Neutrophil (primary cell): ENCODE measurements around the gene GPSM1.

Source experiments
- H3K27ac ChIP-seq: fragments of 200-600 bp; sonication (generic); 2 replicates; pipeline ENCODE4 v1.5.1; 2016; ENCODE audit warnings: mild to moderate bottlenecking, moderate library complexity
- H3K27me3 ChIP-seq: fragments of 200-600 bp; sonication (generic); 2 replicates; pipeline ENCODE4 v1.6.0; 2016; ENCODE audit warnings: mild to moderate bottlenecking
- H3K36me3 ChIP-seq: fragments of 200-600 bp; sonication (generic); 2 replicates; pipeline ENCODE4 v1.5.1; 2017
- H3K4me1 ChIP-seq, 2 experiments: fragments of 200-600 bp in 1 of 2; sonication (generic) in 1 of 2; 1 replicate in 1 of 2; 2 replicates in 1 of 2; pipeline versions ENCODE4 v1.5.1 to v1.6.1; 2013 to 2016; ENCODE audit warnings: low read depth in 1 of 2, low read length in 1 of 2, mild to moderate bottlenecking in 1 of 2, moderate library complexity in 1 of 2; ENCODE audit not compliant: control insufficient read depth in 1 of 2, insufficient read depth in 1 of 2
- H3K4me3 ChIP-seq, 2 experiments: fragments of 200-600 bp in 1 of 2; sonication (generic) in 1 of 2; 1 replicate in 1 of 2; 2 replicates in 1 of 2; pipeline ENCODE4 v1.5.1; 2013 to 2016; ENCODE audit warnings: low read depth in 1 of 2, low read length in 1 of 2, mild to moderate bottlenecking in 1 of 2, moderate library complexity in 1 of 2
- H3K9me3 ChIP-seq: fragments of 200-600 bp; sonication (generic); 2 replicates; pipeline ENCODE4 v1.5.1; 2016
- CTCF ChIP-seq: fragments of 200-600 bp; sonication (generic); IDR thresholded peaks from 2 replicates; pipeline ENCODE4 v1.5.1; 2016; ENCODE audit warnings: antibody characterized with exemption

Gene GPSM1

GRCh38 chr9:136362450-136362784 lies 35.1 kb downstream of the GPSM1 start:
- Histone ChIP-seq H3K27ac (peak overlapping the region; percentile 92), H3K4me1 (peaks cover 30 to 39% of the 10 kb centered on the region in 2 experiments), H3K36me3 (no peaks in the 10 kb centered on the region), H3K27me3 (no peaks in the 10 kb centered on the region), H3K9me3 (no peaks in the 10 kb centered on the region), H3K4me3 (no peak overlapping the region)
- TF ChIP-seq CTCF, result no peak

DNA sequence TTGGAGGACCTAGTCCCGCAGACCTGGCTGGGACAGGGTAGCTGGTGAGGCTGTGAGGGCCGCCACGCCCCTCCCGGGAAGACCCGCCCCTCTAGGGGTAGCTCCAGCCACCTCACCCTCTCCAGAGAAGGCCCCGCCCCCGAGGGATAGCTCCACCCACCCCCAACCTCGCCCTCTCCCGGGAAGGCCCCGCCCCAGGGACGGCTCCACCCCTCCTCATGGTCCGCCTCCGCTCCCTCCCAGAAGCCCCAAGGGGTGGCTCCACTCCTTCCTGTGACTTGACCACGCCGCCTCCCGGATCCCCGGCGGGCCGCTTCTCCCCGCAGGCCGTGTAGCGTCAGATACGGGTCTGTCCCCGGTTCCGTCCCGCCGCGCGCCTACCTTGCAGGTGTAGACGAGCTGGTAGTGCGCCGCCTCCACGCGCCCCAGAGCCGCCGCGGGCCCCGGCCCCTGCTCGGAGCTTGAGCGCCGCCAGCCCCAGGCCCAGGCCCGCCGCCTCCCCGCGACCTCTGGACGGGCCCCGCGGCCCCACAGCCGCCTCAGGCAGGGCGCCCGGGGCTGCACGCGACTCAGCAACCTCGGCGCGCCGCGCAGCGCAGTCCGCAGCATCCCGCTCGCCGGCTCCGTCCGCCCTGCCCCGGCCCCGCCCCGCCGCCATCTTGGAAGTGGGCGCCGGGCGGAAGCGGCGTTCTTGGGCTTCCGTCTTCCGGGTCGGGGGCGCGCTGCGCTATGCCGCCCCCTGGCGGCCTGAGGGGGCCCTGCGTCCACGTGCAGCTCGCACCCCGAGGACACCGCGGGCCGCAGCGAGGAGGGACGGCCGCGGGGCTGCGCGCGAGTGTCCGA lies 36.0 kb downstream of the GPSM1 start, which contains the start of gene DNLZ:
Gene DNLZ, minus strand, starts transcription at position 639 of the 843 bp plus-strand sequence. Its CDS starts 30 bp downstream, at position 609.
- H3K27me3 ChIP-seq, result no peaks in the 10 kb centered on the region
- peaks cover 30 to 39% of the 10 kb centered on the region in 2 experiments for H3K4me1 ChIP-seq
- H3K9me3 ChIP-seq, result no peaks in the 10 kb centered on the region
- peak within 1 kb of the TSS; percentile 79 to 88 for H3K4me3 ChIP-seq
- TF ChIP-seq CTCF, result peak; percentile 99
- no peaks in the 10 kb centered on the region for H3K36me3 ChIP-seq
- H3K27ac ChIP-seq, result peak within 1 kb of the TSS; percentile 92

DNA sequence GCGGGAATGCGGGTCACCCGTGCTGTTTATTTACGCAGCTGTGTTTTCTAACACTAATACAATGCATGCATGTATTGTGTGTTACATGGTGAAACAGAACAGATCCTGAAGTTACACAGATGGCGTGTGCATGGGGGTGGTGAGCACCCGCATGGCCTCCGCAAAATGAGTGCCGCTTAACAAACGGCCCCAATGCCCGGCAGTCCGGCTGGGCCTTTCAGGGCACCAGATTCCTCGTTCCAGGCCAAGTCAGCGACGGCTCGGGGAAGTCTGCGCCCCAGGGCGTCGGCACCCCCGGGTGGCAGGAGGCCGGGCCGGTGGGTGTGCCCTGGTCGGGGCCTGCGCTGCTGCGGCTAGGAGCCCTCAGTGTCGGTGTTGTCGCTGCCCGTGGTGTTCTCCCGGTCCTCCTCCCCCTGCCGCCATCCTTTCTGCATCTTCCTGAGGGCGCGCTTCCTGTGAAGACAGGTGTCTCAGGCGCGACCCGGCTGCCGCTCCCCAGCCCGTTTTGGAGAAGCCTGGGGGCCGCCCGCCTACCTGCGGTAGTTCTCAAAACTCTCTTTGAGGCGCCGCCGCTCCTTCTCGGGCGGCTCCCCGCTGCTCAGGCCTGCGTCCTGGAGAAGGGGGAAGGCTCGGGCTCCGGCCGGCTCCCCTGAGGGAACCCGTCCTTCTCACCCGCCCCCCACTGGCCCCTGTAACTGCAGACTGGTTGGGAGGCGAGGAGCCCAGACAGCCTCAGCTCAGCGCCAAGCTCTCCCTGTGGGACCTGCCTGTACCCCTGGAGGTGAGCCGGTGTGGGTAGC lies 36.8 kb downstream of the GPSM1 start:
- Histone ChIP-seq H3K4me3 (peak overlapping the region; percentile 79 to 88), H3K9me3 (no peaks in the 10 kb centered on the region), H3K27ac (peak overlapping the region; percentile 92), H3K36me3 (no peaks in the 10 kb centered on the region), H3K27me3 (no peaks in the 10 kb centered on the region), H3K4me1 (peaks cover 30 to 39% of the 10 kb centered on the region in 2 experiments)
- TF ChIP-seq CTCF, result no peak

- Histone ChIP-seq H3K4me1 (peaks cover 30 to 39% of the 10 kb centered on the region in 2 experiments), H3K27me3 (no peaks in the 10 kb centered on the region), H3K4me3 (peak overlapping the region in 1 of 2 experiments; percentile 43), H3K36me3 (peaks cover 7% of the 10 kb centered on the region), H3K27ac (peak overlapping the region; percentile 84), H3K9me3 (no peaks in the 10 kb centered on the region)
- no peak for TF ChIP-seq CTCF
Measured at GRCh38 chr9:136364942-136365774, 37.8 kb downstream of the GPSM1 start.

DNA sequence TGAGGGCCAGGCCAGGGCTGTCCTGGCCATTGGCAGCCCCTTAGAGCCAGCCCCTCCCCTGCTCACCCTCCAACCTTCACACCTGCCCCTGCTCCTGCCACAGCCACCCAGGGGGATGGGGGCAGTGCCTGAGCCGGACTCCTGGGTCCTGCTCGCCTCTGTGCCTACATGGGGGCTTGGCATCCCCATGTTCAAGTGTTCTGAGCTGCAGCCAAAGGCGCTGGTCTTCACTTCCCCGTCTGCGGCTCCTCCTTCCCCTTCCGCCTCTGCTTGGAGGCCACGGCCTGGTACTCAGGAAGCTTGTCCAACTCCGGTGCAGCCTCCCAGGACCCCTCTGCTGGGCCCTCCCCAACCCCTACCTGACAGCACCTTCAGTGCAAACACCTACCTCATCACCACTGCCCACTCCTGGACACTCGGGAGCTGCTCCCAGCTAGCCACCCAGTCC lies 38.5 kb downstream of the GPSM1 start:
- H3K27ac ChIP-seq, result peak overlapping the region; percentile 84
- H3K4me1 ChIP-seq, result peaks cover 30 to 39% of the 10 kb centered on the region in 2 experiments
- TF ChIP-seq CTCF, result no peak
- no peaks in the 10 kb centered on the region for H3K9me3 ChIP-seq
- H3K4me3 ChIP-seq, result peak overlapping the region in 1 of 2 experiments; percentile 43
- no peaks in the 10 kb centered on the region for H3K27me3 ChIP-seq
- H3K36me3 ChIP-seq, result peaks cover 13% of the 10 kb centered on the region
